K562 (cell line): ENCODE data around the gene LZTR1. TPM values are rescaled to one million over a fixed set of nuclear protein-coding genes. Genes with fewer than 3 reads are reported as not detected.
A peak's percentile ranks its signal among the peaks of the same experiment; 100 is the strongest.

ENCODE experiments used
- ARID3A ChIP-seq: IDR thresholded peaks from 2 replicates; pipeline ENCODE4 v1.6.1; 2012; ENCODE audit warnings: low read depth, low read length, improper control_type of control experiment, borderline replicate concordance
- ATF4 ChIP-seq: fragments of 450-650 bp; formaldehyde crosslinking; IDR thresholded peaks from 2 replicates; pipeline ENCODE4 v1.4.0; 2022; ENCODE audit warnings: mild to moderate bottlenecking, moderate library complexity
- BCL6 ChIP-seq: fragments of 250-450 bp; sonication (Bioruptor Pico); IDR thresholded peaks from 2 replicates; pipeline ENCODE4 v1.4.0; 2020
- CHCHD3 ChIP-seq: fragments of 250-450 bp; sonication (Bioruptor Pico); IDR thresholded peaks from 2 replicates; pipeline ENCODE4 v2.1.2; 2022; ENCODE audit warnings: mild to moderate bottlenecking
- CHD1 ChIP-seq: fragments of 200-600 bp; sonication (generic); IDR thresholded peaks from one replicate; pipeline ENCODE4 v1.6.1; 2012; ENCODE audit warnings: mild to moderate bottlenecking, moderate library complexity, low read length, inconsistent platforms
- HDAC6 ChIP-seq: IDR thresholded peaks from 2 replicates; pipeline ENCODE4 v1.6.1; 2012; ENCODE audit warnings: low read depth, mild to moderate bottlenecking, control low read depth, inconsistent platforms, low read length, moderate library complexity
- HMG20A ChIP-seq: fragments of 450-650 bp; formaldehyde crosslinking; conservative IDR thresholded peaks from 2 replicates; pipeline ENCODE4 v1.4.0; 2020; ENCODE audit warnings: mild to moderate bottlenecking, mixed read lengths
- HMGXB4 ChIP-seq: sonication (generic); formaldehyde crosslinking; IDR thresholded peaks from 2 replicates; pipeline ENCODE4 v1.8.1; 2023; ENCODE audit warnings: mild to moderate bottlenecking, missing genetic modification reagents
- PRDM10 ChIP-seq: fragments of 450-650 bp; IDR thresholded peaks from 2 replicates; pipeline ENCODE4 v1.6.1; 2018; ENCODE audit not compliant: partially characterized antibody
- PRMT5 ChIP-seq: sonication (generic); formaldehyde crosslinking; IDR thresholded peaks from 2 replicates; pipeline ENCODE4 v1.5.0; 2020; ENCODE audit warnings: missing genetic modification reagents
- SP1 ChIP-seq: sonication (generic); formaldehyde crosslinking; IDR thresholded peaks from 2 replicates; pipeline ENCODE4 v1.8.1; 2022; ENCODE audit warnings: mild to moderate bottlenecking, missing genetic modification reagents
- ZBTB9 ChIP-seq: fragments of 450-650 bp; formaldehyde crosslinking; IDR thresholded peaks from 2 replicates; pipeline ENCODE4 v1.4.0; 2020; ENCODE audit warnings: mild to moderate bottlenecking, moderate library complexity
- ZNF707 ChIP-seq: fragments of 250-450 bp; sonication (Bioruptor Pico); conservative IDR thresholded peaks from 2 replicates; pipeline ENCODE4 v1.8.0; 2022; ENCODE audit warnings: inconsistent platforms, mild to moderate bottlenecking, moderate library complexity
- ZNF740 ChIP-seq, 3 experiments: fragments of 200-800 bp in 1 of 3; sonication (Bioruptor generic) in 1 of 3; sonication (generic) in 1 of 3; formaldehyde crosslinking in 1 of 3; IDR thresholded peaks; 2 replicates each; pipeline versions ENCODE4 v1.6.1 to v1.8.0; 2016 to 2022; ENCODE audit warnings: mild to moderate bottlenecking in 2 of 3, missing compliant biosample characterization in 2 of 3, missing genetic modification characterization in 2 of 3, missing genetic modification reagents in 1 of 3
- polyA plus RNA-seq, 8 experiments: library from polyadenylated mRNA; depleted of rRNA in 4 of 8; stranded (reverse) in 5 of 8; unstranded in 3 of 8; fragments of >200 nt; fragmentation: Nextera tagmentation in 2 of 8; fragmentation: Illumina TruSeq in 1 of 8; extraction: Ambion mirVana in 2 of 8; extraction: Trizol in 1 of 8; gene quantifications; 2 replicates each; pipeline versions ENCODE4 v1.2.1 to v1.2.3, GENCODE V29; 2011 to 2014; ENCODE audit warnings: inconsistent platforms in 1 of 8, missing spikeins in 1 of 8
- total RNA-seq, 7 experiments: library from RNA; depleted of rRNA in 6 of 7; stranded (reverse); fragments of >200 nt in 6 of 7; fragmentation: Illumina TruSeq in 2 of 7; extraction: Trizol in 2 of 7; gene quantifications; 2 replicates each; pipeline versions ENCODE4 v1.2.1 to v1.2.3, GENCODE V29; 2011 to 2021; ENCODE audit warnings: low replicate concordance in 1 of 7

The LZTR1 gene
- total and polyA plus RNA-seq, 9 of the 15 experiments (the other 6 are each of a cell fraction or from before 2014, with no cell fraction given), result 2.2 to 135 (median 63.0) TPM

- TF ChIP-seq ZBTB9 (CRISPR knock-in tag) (peak; percentile 95), CHCHD3 (CRISPR knock-in tag) (peak; percentile 95), SP1 (CRISPR knock-in tag) (no peak), ZNF740 (CRISPR knock-in tag; IDR thresholded peaks at IDR 0.05) (no peak), ZNF740 (tag; IDR thresholded peaks at IDR 0.05) (no peak), PRDM10 (no peak), HMGXB4 (peak; percentile 99), HMG20A (CRISPR knock-in tag) (peak; percentile 3; the same call in 1 of the 2 replicates), BCL6 (CRISPR knock-in tag) (peak; percentile 84), PRMT5 (CRISPR knock-in tag) (no peak), ARID3A (0 out of 2 replicates have a peak, but pooled peaks have one; percentile 51), HDAC6 (peak; percentile 68), ZNF707 (CRISPR knock-in tag) (no peak; the same call in none of the 2 replicates), CHD1 (peak; percentile 5), ATF4 (CRISPR knock-in tag) (peak; percentile 72)
Observed at GRCh38 chr22:21001601-21002325, 19.7 kb downstream of the LZTR1 start, which contains the start of gene THAP7 (continued).
